ENCODE measurements around the gene MAP1A. TPM values are rescaled to one million over a fixed set of nuclear protein-coding genes. Genes with fewer than 3 reads are reported as not detected.

MAP1A gene
- total RNA-seq, 1 experiment from 2014 or later, result 1.0 TPM

- no peaks in the 10 kb centered on the region for H3K9me2 ChIP-seq (replicated peaks; ENCODE audit: low read length)
- H3K4me2 ChIP-seq (ENCODE audit: low read length), result peak overlapping the region; percentile 95
- peaks cover 9% of the 10 kb centered on the region for H3K4me1 ChIP-seq (ENCODE audit: insufficient read depth, low read length)
- no peaks in the 10 kb centered on the region for H4K20me1 ChIP-seq (ENCODE audit: low read length)
- no peak overlapping the region for H3K27ac ChIP-seq (ENCODE audit: low read length)
- CTCF ChIA-PET, result interaction anchor here (0.8 kb wide), 1 partner anchor 17 kb away, joined by 6 read pairs; no protein-coding TSS in a partner anchor
- DNase-seq (no peak), ATAC-seq (no peak)
- H3K4me3 ChIP-seq (ENCODE audit: low read length), result peak overlapping the region; percentile 99
- no peak for TF ChIP-seq EZH2phosphoT487 (IDR thresholded peaks at IDR 0.05; ENCODE audit: borderline replicate concordance, low read length)
- H3K9me3 ChIP-seq (ENCODE audit: low read length), result no peaks in the 10 kb centered on the region
- POLR2A ChIA-PET (ENCODE audit: unreplicated experiment), result interaction anchor here (0.6 kb wide), 2 partner anchors 13 to 445 kb away, joined by 3 to 7 read pairs; no protein-coding TSS in a partner anchor
- intact Hi-C loops (cut with micrococcal nuclease), result no loop called here
- peak overlapping the region; percentile 84; the same call in 1 of the 2 replicates for H3K9ac ChIP-seq (ENCODE audit: low read length)
- H2AFZ ChIP-seq (ENCODE audit: low read length), result peak overlapping the region; percentile 100
- peaks cover 15% of the 10 kb centered on the region for H3K79me2 ChIP-seq (ENCODE audit: low read length)
- peaks cover 3% of the 10 kb centered on the region; the same call in 1 of the 2 replicates for H3K36me3 ChIP-seq (ENCODE audit: low read depth, low read length)
- no peaks in the 10 kb centered on the region for H3F3A ChIP-seq (ENCODE audit: low read length, unreplicated experiment)
- H3K27me3 ChIP-seq (ENCODE audit: low read length), result no peaks in the 10 kb centered on the region
- BruUV-seq (replicated peaks), result no TSS peak
Measured at GRCh38 chr15:43493703-43494472, 23.5 kb upstream of the MAP1A start.

- H3K27me3 ChIP-seq (ENCODE audit: low read length), result no peaks in the 10 kb centered on the region
- H3K9me3 ChIP-seq (ENCODE audit: low read length), result no peaks in the 10 kb centered on the region
- CTCF ChIA-PET, result no interaction called here
Measured at GRCh38 chr15:43498990-43499389, 18.4 kb upstream of the MAP1A start.

GRCh38 chr15:43499635-43500034 is 17.8 kb upstream of the MAP1A start:
- no peak overlapping the region for H3K27ac ChIP-seq (ENCODE audit: low read length)
- no peaks in the 10 kb centered on the region for H3F3A ChIP-seq (ENCODE audit: low read length, unreplicated experiment)
- H3K9me3 ChIP-seq (ENCODE audit: low read length), result no peaks in the 10 kb centered on the region
- no peak overlapping the region for H3K4me3 ChIP-seq (ENCODE audit: low read length)
- BruUV-seq (replicated peaks), result no TSS peak
- H4K20me1 ChIP-seq (ENCODE audit: low read length), result no peaks in the 10 kb centered on the region
- ChIA-PET CTCF (no interaction called here), POLR2A (ENCODE audit: unreplicated experiment) (no interaction called here)
- H2AFZ ChIP-seq (ENCODE audit: low read length), result no peak overlapping the region
- H3K27me3 ChIP-seq (ENCODE audit: low read length), result no peaks in the 10 kb centered on the region
- ATAC-seq (no peak), DNase-seq (no peak)
- no peaks in the 10 kb centered on the region for H3K79me2 ChIP-seq (ENCODE audit: low read length)
- no peaks in the 10 kb centered on the region for H3K36me3 ChIP-seq (ENCODE audit: low read depth, low read length)
- intact Hi-C loops (cut with micrococcal nuclease), result no loop called here
- H3K4me2 ChIP-seq (ENCODE audit: low read length), result no peak overlapping the region
- H3K4me1 ChIP-seq (ENCODE audit: insufficient read depth, low read length), result no peaks in the 10 kb centered on the region
- TF ChIP-seq CTCF (conservative IDR thresholded peaks at IDR 0.05; ENCODE audit: low read depth, low read length), result no peak
- TF ChIP-seq EZH2phosphoT487 (IDR thresholded peaks at IDR 0.05; ENCODE audit: borderline replicate concordance, low read length), result no peak
- no peak for TF ChIP-seq EZH2 (IDR thresholded peaks at IDR 0.05; ENCODE audit: low read length, unreplicated experiment)
- no peaks in the 10 kb centered on the region for H3K9me2 ChIP-seq (replicated peaks; ENCODE audit: low read length)
- H3K9ac ChIP-seq (ENCODE audit: low read length), result no peak overlapping the region

More at GRCh38 chr15:43498990-43499389, 18.4 kb upstream of the MAP1A start:
- intact Hi-C loops (cut with micrococcal nuclease), result no loop called here
- Histone ChIP-seq H3K4me2 (ENCODE audit: low read length) (no peak overlapping the region), H4K20me1 (ENCODE audit: low read length) (no peaks in the 10 kb centered on the region), H3K9ac (ENCODE audit: low read length) (no peak overlapping the region), H3F3A (ENCODE audit: low read length, unreplicated experiment) (no peaks in the 10 kb centered on the region), H3K27ac (ENCODE audit: low read length) (no peak overlapping the region), H3K79me2 (ENCODE audit: low read length) (no peaks in the 10 kb centered on the region), H3K36me3 (ENCODE audit: low read depth, low read length) (no peaks in the 10 kb centered on the region), H3K4me1 (ENCODE audit: insufficient read depth, low read length) (no peaks in the 10 kb centered on the region), H2AFZ (ENCODE audit: low read length) (no peak overlapping the region), H3K4me3 (ENCODE audit: low read length) (no peak overlapping the region), H3K9me2 (replicated peaks; ENCODE audit: low read length) (no peaks in the 10 kb centered on the region)
- POLR2A ChIA-PET (ENCODE audit: unreplicated experiment), result no interaction called here
- DNase-seq, result no peak
- no peak for TF ChIP-seq EZH2phosphoT487 (IDR thresholded peaks at IDR 0.05; ENCODE audit: borderline replicate concordance, low read length)
- TF ChIP-seq EZH2 (IDR thresholded peaks at IDR 0.05; ENCODE audit: low read length, unreplicated experiment), result no peak
- ATAC-seq, result peak; percentile 48; the same call in 1 of the 2 replicates
- no TSS peak for BruUV-seq (replicated peaks)

All from PC-3 (cell line).